Activated CD8-positive, alpha-beta memory T cell treated with anti-CD3 and anti-CD28 coated beads for 1 hour (primary cell): ENCODE data around the gene APPL2.
"Not testable (repeated sequence)": the region's sequence is repeated elsewhere in the genome, so short reads cannot be mapped to it uniquely, and the experiment has no call there.

Experiments
- DNase-seq, 2 donors: peaks; one replicate each; pipeline ENCODE4 v3.0.0-alpha.2; 2020; ENCODE audit warnings: low read depth in 1 of 2; ENCODE audit errors: extremely low read depth in 1 of 2

APPL2 gene

GRCh38 chr12:105257321-105257728 lies 21.4 kb upstream of the APPL2 start:
- no peak for DNase-seq

- no peak for DNase-seq
Measured at GRCh38 chr12:105256921-105257320, 20.9 kb upstream of the APPL2 start.

DNA sequence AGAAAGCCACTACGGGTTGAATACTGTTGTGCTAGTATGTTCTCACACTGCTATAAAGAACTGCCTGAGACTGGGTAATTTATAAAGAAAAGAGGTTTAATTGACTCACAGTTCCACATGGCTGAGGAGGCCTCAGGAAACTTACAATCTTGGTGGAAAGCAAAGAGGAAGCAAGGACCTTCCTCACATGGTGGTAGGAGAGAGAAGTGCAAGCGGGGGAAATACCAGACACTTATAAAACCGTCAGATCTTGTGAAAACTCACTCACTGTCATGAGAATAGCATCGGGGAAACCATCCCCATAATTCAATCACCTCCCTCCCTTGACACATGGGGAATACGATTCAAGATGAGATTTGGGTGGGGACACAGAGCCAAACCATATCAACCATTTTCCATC lies 20.5 kb upstream of the APPL2 start:
- not testable (repeated sequence) for DNase-seq

DNA sequence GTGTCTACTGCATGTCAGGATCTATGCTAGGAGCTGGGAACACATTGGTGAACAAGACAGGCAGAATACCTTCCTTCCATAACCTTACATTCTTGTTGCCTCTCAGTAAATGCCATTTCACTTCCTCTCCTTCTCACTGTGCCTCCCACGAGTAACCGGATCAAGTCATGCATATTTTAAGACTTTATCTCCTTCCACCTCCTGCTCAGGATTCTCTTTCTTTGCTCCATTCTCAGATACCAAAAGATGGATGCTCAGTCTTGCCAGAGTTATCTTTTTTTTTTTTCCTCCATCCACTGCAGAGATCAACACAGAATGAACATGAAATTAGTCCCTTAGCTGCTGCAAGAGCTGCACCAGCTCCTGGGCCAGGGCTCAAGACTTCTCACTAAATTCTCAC lies 20.0 kb upstream of the APPL2 start:
- no peak for DNase-seq

GRCh38 chr12:105253866-105254513 lies 18.0 kb upstream of the APPL2 start:
- DNase-seq: no peak

- DNase-seq: no peak
Measured at GRCh38 chr12:105252901-105253300, 16.9 kb upstream of the APPL2 start.

DNA sequence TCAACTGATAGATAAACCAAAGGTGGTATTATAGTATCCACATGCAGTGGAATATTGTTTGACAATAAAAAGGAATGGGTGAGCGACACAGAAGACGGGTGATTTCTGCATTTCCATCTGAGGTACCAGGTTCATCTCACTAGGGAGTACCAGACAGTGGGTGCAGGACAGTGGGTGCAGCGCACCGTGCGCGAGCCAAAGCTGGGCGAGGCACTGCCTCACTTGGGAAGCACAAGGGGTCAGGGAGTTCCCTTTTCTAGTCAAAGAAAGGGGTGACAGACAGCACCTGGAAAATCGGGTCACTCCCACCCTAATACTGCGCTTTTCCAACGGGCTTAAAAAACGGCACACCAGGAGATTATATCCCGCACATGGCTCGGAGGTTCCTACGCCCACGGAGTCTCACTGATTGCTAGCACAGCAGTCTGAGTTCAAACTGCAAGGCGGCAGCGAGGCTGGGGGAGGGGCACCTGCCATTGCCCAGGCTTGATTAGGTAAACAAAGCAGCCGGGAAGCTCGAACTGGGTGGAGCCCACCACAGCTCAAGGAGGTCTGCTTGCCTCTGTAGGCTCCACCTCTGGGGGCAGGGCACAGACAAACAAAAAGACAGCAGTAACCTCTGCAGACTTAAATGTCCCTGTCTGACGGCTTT lies 9.9 kb upstream of the APPL2 start:
- not testable (repeated sequence) for DNase-seq

GRCh38 chr12:105245291-105245690 lies 9.3 kb upstream of the APPL2 start:
- DNase-seq: no peak

DNA sequence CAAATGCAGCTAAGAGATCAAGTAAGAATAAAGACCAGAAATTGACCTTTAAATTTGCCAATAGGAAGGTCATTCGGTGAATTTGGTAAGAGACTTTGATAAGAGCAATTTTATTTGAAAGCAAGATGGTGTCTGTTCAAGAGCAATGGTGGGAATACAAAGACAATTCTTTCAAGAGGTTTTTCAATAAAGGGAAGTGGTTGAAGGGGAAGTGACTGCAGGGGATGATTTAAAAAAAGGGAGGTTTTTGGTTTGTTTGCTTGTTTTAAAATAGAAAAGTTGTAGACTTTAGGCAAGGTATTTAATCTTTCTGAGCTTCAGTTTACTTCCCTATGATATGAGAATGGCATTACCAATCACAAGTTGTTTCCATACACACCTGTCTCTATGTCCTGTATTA lies 4.3 kb upstream of the APPL2 start:
- DNase-seq: no peak

DNA sequence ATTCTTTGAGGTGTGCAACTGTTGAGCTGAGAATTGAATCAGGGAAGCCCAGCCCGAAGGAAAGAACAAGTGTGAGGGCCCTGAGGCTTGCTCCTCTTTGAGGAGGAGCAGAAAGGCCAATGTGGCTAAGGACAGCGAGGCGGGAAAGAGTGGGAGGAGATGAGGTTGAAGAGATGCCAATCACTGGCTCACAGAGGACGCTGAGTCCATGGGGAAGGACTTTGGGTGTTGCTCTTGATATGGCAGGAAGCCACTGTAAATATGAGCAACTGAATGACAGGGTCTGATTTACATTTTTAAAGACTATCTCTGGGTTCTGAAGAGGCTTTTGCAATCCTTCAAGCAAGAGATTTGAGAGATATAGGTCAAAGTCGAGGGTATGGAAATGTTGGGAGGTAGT lies 3.3 kb upstream of the APPL2 start:
- no peak for DNase-seq

- no peak for DNase-seq
Measured at GRCh38 chr12:105237666-105238065, 1.7 kb upstream of the APPL2 start.

GRCh38 chr12:105235281-105235731 lies 668 bp downstream of the APPL2 start:
- DNase-seq: no peak

GRCh38 chr12:105234197-105234596 lies 1.8 kb downstream of the APPL2 start:
- no peak for DNase-seq

DNA sequence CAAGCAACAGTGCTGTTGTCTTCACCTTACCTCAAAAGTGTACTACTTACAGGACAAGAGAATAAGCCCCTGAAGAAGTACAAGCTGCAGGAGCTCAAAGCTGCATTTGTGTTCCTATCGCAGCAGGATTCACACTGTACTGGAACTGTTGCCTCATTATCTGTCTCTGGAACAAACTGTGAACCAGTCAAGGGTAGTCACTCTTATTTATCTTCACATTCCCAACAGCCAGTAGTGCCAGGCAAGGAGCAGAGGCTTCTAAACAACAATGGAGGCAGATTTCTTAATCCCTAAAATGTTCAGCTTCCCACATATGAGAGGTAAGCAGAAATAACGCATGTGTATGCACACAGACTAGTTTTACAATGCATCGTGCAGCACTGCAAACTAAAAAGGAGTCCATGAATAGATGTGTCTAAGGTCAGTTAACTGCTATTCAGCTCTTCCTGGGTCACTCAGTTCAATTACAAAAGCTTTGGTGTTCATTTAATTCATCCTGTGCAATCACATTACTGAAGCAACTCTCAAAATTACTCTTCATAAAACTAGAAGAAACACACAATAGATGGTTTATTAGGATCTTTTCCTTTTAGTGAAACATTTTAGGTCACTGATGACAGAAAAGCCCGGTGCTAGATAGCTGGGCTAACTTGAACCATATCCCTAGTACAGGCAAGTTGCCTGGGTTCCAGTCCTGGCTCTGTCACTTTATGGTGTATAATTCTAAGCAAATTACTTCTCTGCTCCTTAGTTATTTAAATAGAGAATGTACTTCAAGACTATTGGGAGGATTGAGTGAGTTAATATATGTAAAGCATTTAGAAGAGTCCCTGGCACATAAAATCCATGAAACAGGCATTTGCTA lies 2.7 kb downstream of the APPL2 start:
- DNase-seq: no peak

DNA sequence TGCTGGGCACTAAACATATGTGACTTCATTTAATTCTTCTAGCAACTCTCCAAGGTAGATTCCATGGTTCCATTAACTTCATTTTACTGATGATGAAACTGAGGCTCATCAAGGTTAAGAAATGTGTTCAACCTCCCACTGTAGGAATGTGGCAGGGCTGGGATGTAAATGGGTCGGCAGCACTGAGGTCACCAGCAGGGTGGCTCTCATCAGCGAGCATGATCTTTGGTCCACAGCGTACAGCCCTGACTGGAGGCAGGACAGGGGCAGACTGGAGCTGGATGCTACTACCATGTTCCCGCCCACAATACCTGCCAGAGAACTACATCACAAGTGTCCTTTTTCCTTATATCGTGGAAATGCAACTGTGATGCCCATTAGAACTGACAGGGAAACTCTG lies 4.6 kb downstream of the APPL2 start:
- DNase-seq: no peak

DNA sequence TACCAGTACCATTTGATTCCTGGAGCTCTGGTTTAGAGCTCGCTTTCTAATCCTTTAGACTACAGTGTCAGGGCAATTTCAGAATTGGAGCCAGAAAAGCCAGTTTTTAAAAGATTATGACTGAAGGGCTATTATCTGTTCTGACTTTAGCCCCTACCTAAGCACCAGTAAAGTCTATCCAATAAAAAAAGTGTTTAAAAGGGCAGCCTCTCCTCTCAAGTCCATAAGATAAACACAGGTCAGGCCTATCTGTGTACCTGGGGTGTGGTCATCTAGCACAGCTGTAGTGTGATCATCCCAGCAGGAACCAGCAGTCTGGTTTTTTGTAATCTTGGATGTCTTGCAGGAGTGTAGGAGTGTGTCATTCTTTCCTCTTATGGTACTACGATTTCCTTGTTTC lies 6.6 kb downstream of the APPL2 start:
- no peak for DNase-seq

DNA sequence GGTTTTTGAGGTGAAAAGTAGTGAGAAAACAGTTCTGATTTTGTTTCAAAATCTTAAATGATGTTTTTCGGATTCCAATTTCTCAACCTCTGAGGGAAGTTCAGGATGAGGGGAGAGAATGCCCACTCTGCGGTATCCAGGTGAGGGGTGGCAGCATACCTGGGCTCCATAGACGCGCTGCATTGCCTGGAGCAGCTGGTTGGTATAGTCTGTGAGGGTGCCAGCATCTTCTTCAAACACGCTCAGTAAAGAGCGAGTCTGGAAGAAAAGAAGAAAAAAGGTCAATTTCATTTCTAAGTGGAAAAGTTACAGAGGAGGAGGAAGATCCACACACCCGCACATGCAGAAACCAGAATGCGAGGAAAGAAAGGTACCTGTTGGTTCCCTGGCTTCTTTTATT lies 7.0 kb downstream of the APPL2 start:
- no peak for DNase-seq

- no peak for DNase-seq
Measured at GRCh38 chr12:105228494-105228893, 7.5 kb downstream of the APPL2 start.

GRCh38 chr12:105227879-105228278 lies 8.1 kb downstream of the APPL2 start:
- DNase-seq: no peak

DNA sequence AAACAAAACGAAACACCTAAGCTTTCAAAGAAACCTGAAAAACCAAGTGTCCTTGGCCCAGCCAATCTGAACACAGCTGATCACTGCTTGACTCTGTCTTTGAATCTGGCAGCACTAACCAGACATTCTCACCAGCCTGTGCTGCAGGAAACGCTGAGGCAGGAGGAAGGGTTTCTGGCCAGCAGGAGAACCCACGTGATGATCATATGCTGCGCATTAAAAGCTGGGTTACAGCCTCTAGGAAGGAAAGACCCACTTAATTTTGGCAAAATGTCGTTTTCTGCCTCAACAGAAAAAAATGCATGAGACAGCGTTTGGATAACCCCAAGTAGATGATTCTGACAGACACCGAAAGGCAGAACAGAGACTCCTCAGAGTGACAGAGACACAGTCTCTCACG lies 9.8 kb downstream of the APPL2 start:
- no peak for DNase-seq

GRCh38 chr12:105225505-105226015 lies 10.4 kb downstream of the APPL2 start:
- no peak for DNase-seq

- DNase-seq: no peak
Measured at GRCh38 chr12:105224399-105224798, 11.6 kb downstream of the APPL2 start.
